GM10266 (cell line): Measurements from ENCODE around the gene GTF3C2.

Source experiments
- DNase-seq: peaks from one replicate; pipeline ENCODE4 v3.0.0; 2012; ENCODE audit errors: extremely low spot score
- CTCF ChIP-seq: IDR thresholded peaks from 2 replicates; pipeline ENCODE4 v1.5.1; 2012; ENCODE audit warnings: mild to moderate bottlenecking, low read depth; ENCODE audit not compliant: control insufficient read depth, insufficient read depth; ENCODE audit errors: missing control alignments

Gene GTF3C2

DNA sequence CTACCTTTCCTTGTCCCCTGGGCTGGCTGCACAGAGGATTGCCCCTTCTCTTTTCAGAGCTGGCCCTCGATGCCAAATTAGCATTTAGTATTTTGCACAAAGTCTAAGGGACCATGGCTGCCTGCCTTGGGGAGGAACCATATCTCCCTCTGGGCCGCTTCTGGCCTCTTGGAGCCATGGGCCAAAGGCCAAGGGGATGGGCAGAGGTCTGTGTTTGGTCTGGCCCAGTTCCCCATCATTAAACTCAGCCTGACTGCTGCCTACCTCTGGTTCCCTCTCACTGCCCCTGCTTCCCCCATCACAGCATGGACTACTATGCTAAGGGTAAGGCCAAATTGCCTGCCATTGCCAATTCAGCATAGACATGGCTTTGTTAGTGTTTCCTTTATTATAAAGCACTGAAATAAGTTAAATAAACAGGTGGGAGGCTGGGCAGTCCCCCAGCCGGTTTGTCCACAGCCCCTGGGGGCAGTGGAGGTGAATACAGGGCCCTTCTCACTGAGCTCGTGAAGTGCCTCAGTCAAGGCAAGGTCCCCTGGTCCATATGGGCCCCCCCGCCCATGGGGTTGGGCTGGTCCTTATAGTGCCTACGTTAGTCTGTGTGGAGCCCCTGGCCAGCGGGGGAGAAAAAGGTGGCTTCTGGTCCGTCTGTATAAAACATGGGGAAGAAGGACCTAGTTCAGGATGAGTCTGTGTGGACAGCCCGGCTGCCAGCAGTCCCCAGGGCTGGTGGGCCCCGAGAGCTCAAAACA, 20.5 kb upstream of the GTF3C2 start:
- no peak for DNase-seq
- TF ChIP-seq CTCF, result no peak

GRCh38 chr2:27376151-27376865, 19.7 kb upstream of the GTF3C2 start:
- no peak for DNase-seq
- TF ChIP-seq CTCF, result no peak

GRCh38 chr2:27375513-27376099, 19.0 kb upstream of the GTF3C2 start:
- no peak for TF ChIP-seq CTCF
- no peak for DNase-seq

DNA sequence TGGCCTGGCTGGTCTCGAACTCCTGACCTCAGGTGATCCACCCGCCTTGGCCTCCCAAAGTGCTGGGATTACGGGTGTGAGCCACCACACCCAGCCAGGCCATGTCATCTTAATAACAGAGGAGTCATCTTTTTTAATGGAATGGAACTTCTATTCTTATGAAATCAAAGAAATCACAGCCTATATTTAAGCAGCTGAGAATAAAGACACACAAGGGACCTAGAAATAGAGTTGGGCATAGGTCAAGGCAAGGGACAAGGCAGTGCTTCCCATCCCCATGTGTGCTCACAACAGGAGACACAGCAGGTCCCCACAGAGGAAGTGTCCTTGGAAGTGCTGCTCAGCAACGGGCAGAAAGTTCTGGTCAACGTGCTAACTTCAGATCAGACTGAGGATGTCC, 17.0 kb upstream of the GTF3C2 start:
- no peak for DNase-seq

GRCh38 chr2:27372937-27373336, 16.4 kb upstream of the GTF3C2 start:
- no peak for TF ChIP-seq CTCF
- DNase-seq, result no peak

More for the DNA sequence above, 17.0 kb upstream of the GTF3C2 start:
- TF ChIP-seq CTCF, result no peak

GRCh38 chr2:27370816-27371620, 14.5 kb upstream of the GTF3C2 start:
- DNase-seq, result peak; percentile 52
- TF ChIP-seq CTCF, result no peak
